Stimulated activated CD4-positive, alpha-beta T cell treated with anti-CD3 and anti-CD28 coated beads, Interleukin-12 subunit alpha, Interleukin-12 subunit beta, amount 100 ng/mL, for 48 hours (primary cell): ENCODE measurements around the gene SLC12A7.
"Not testable (repeated sequence)": the region's sequence is repeated elsewhere in the genome, so short reads cannot be mapped to it uniquely, and the experiment has no call there.

Experiments
- DNase-seq, 3 donors: peaks; one replicate each; pipeline ENCODE4 v3.0.0-alpha.2; 2020; ENCODE audit warnings: low read depth in 2 of 3, low spot score in 1 of 3

Gene SLC12A7

GRCh38 chr5:1065891-1066650 is 45.8 kb downstream of the SLC12A7 start:
- DNase-seq = no peak

- DNase-seq = no peak
These were observed 46.6 kb downstream of the SLC12A7 start for GRCh38 chr5:1065143-1065750.

- no peak for DNase-seq
These were observed 47.3 kb downstream of the SLC12A7 start for GRCh38 chr5:1064383-1065142.

- no peak for DNase-seq
These were observed 48.0 kb downstream of the SLC12A7 start for GRCh38 chr5:1063661-1064382.

- no peak for DNase-seq
These were observed 48.9 kb downstream of the SLC12A7 start for GRCh38 chr5:1062761-1063568.

- DNase-seq = no peak
These were observed 49.9 kb downstream of the SLC12A7 start for GRCh38 chr5:1061916-1062315.

GRCh38 chr5:1061292-1061691 is 50.6 kb downstream of the SLC12A7 start:
- not testable (repeated sequence) for DNase-seq

- DNase-seq = no peak
These were observed 51.3 kb downstream of the SLC12A7 start for GRCh38 chr5:1060535-1060981.

GRCh38 chr5:1059884-1060263 is 52.0 kb downstream of the SLC12A7 start:
- DNase-seq = no peak

GRCh38 chr5:1058988-1059883 is 52.6 kb downstream of the SLC12A7 start:
- DNase-seq = no peak

- DNase-seq = no peak
These were observed 53.5 kb downstream of the SLC12A7 start for GRCh38 chr5:1058083-1058945.

- DNase-seq = no peak
These were observed 54.3 kb downstream of the SLC12A7 start for GRCh38 chr5:1057485-1058082.

GRCh38 chr5:1056611-1057484 is 55.0 kb downstream of the SLC12A7 start:
- DNase-seq = no peak

GRCh38 chr5:1055896-1056610 is 55.8 kb downstream of the SLC12A7 start:
- no peak for DNase-seq

GRCh38 chr5:1054799-1055775 is 56.8 kb downstream of the SLC12A7 start:
- DNase-seq = no peak
